Prostate gland (tissue), 2 donors: ENCODE data around the gene RHBDF2.

Source experiments
- POLR2A ChIP-seq: fragments of 450-650 bp; IDR thresholded peaks from one replicate; pipeline ENCODE4 v1.6.1; 2016; ENCODE audit warnings: antibody characterized with exemption, mild to moderate bottlenecking
- POLR2AphosphoS5 ChIP-seq: sonication (generic); formaldehyde crosslinking; IDR thresholded peaks from one replicate; pipeline ENCODE4 v1.6.1; 2017; ENCODE audit warnings: antibody characterized with exemption
- TF ChIP-seq, protein P1 (sequence below), 4 experiments: fragments of 200-600 bp in 2 of 4; fragments of 450-650 bp in 2 of 4; sonication (generic) in 2 of 4; IDR thresholded peaks; 1 replicate in 3 of 4; 2 replicates in 1 of 4; pipeline ENCODE4 v1.5.1; 2016 to 2019; ENCODE audit warnings: antibody characterized with exemption in 4 of 4, mild to moderate bottlenecking in 2 of 4, moderate library complexity in 2 of 4

DNA sequence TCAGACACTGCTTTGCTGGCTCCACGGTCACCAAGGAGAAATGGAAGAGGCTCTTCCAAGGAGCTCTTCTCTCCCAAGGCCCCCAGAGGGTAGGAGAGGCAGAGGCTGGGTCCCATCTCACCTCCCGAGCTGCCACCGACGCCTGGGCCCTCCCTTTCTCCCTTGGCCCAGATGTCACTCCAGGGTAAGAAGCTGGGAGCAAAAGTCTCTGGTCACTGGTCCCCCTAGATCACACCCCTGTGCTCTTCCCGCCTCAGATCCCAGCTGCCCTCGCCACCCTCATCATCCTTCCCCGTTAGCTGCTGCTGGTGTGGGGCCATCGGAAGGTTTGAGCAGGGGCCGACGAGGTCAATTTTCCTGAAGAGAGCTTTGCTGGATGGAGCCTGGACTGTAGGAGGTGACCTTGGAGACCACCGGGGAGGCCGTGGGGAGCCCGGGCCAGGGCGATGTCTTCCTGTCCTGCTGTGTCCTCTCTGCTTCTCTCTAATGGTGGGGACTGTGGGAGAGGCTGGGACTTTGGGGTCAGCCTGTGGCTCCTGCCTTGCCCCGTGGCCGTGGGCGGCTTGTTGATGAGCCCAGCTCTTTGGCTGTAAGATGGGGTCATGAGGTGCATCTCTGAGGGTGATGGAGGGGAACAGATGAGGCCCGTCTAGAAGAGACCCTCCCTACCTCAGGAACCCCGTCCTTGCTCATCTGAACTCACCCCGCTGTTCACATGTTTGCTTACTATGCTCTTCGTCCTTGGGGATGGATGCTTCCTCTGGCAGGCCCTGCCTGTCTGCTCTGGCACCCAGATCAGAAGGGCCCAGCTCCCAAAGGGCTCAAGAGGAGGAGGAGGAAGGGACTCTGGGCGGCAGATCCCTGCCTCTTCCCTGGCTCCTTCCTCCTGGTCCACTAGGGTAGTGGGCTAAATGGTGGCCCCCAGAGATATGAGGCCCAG is 11.4 kb upstream of the RHBDF2 start:
- TF ChIP-seq, protein P1, sequence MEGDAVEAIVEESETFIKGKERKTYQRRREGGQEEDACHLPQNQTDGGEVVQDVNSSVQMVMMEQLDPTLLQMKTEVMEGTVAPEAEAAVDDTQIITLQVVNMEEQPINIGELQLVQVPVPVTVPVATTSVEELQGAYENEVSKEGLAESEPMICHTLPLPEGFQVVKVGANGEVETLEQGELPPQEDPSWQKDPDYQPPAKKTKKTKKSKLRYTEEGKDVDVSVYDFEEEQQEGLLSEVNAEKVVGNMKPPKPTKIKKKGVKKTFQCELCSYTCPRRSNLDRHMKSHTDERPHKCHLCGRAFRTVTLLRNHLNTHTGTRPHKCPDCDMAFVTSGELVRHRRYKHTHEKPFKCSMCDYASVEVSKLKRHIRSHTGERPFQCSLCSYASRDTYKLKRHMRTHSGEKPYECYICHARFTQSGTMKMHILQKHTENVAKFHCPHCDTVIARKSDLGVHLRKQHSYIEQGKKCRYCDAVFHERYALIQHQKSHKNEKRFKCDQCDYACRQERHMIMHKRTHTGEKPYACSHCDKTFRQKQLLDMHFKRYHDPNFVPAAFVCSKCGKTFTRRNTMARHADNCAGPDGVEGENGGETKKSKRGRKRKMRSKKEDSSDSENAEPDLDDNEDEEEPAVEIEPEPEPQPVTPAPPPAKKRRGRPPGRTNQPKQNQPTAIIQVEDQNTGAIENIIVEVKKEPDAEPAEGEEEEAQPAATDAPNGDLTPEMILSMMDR (IDR thresholded peaks at IDR 0.05): no peak
- no peak for TF ChIP-seq POLR2A
- no peak for TF ChIP-seq POLR2AphosphoS5
